Nephron (organoid): ENCODE results near the gene KRTAP9-8.
"Not testable (repeated sequence)": the region's sequence is repeated elsewhere in the genome, so short reads cannot be mapped to it uniquely, and the experiment has no call there.

Experiments
- H3K27ac Mint-ChIP-seq, 3 experiments: 2 replicates each; pipeline ENCODE4 v1.8.0; 2020; ENCODE audit warnings: mixed read lengths in 3 of 3, mild to moderate bottlenecking in 2 of 3, moderate library complexity in 1 of 3
- H3K27me3 Mint-ChIP-seq: 2 replicates; pipeline ENCODE4 v1.8.0; 2021; ENCODE audit warnings: low read depth, mild to moderate bottlenecking, moderate library complexity, mixed read lengths
- H3K36me3 Mint-ChIP-seq: 2 replicates; pipeline ENCODE4 v1.8.0; 2020; ENCODE audit warnings: low read depth, mixed read lengths
- H3K4me1 Mint-ChIP-seq: 2 replicates; pipeline ENCODE4 v1.8.0; 2020; ENCODE audit warnings: mixed read lengths
- H3K4me3 Mint-ChIP-seq, 3 experiments: 2 replicates each; pipeline ENCODE4 v1.8.0; 2020; ENCODE audit warnings: mild to moderate bottlenecking in 3 of 3, mixed read lengths in 3 of 3, moderate library complexity in 2 of 3
- H3K9me3 Mint-ChIP-seq: 2 replicates; pipeline ENCODE4 v1.8.0; 2020; ENCODE audit warnings: mixed read lengths
- TF ChIP-seq, protein P1 (sequence below), 3 experiments: fragments of 200-600 bp; sonication (generic); IDR thresholded peaks; one replicate each; pipeline ENCODE4 v1.5.0; 2021; ENCODE audit warnings: antibody characterized with exemption in 3 of 3; ENCODE audit not compliant: unreplicated experiment in 3 of 3

The KRTAP9-8 gene

DNA sequence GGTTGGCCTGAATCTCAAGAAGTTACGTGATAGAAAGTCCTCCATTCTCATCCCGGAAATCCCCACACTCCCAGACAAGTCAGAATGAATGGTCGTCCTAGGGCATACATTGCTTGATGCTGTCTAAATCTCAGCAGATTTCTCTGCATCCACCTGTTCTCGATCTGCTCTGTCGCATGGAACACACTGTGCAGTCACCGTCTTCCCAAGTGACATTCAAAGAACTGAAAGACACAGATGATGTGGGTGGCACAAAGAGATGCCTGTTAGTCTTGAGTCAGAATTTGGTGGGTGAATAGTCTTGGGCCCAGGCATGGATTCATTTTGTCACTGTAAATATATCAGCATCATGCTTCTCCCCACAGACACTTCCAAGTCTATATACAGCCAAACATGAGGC is 6.1 kb upstream of the KRTAP9-8 start:
- Mint-ChIP-seq H3K27me3 (peaks cover 37% of the 10 kb centered on the region), H3K36me3 (no peaks in the 10 kb centered on the region), H3K4me3 (no peak overlapping the region), H3K9me3 (no peaks in the 10 kb centered on the region), H3K27ac (no peak overlapping the region), H3K4me1 (no peaks in the 10 kb centered on the region)
- TF ChIP-seq, protein P1, sequence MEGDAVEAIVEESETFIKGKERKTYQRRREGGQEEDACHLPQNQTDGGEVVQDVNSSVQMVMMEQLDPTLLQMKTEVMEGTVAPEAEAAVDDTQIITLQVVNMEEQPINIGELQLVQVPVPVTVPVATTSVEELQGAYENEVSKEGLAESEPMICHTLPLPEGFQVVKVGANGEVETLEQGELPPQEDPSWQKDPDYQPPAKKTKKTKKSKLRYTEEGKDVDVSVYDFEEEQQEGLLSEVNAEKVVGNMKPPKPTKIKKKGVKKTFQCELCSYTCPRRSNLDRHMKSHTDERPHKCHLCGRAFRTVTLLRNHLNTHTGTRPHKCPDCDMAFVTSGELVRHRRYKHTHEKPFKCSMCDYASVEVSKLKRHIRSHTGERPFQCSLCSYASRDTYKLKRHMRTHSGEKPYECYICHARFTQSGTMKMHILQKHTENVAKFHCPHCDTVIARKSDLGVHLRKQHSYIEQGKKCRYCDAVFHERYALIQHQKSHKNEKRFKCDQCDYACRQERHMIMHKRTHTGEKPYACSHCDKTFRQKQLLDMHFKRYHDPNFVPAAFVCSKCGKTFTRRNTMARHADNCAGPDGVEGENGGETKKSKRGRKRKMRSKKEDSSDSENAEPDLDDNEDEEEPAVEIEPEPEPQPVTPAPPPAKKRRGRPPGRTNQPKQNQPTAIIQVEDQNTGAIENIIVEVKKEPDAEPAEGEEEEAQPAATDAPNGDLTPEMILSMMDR (IDR thresholded peaks at IDR 0.05; ENCODE audit: unreplicated experiment in 3 of 3) = no peak

DNA sequence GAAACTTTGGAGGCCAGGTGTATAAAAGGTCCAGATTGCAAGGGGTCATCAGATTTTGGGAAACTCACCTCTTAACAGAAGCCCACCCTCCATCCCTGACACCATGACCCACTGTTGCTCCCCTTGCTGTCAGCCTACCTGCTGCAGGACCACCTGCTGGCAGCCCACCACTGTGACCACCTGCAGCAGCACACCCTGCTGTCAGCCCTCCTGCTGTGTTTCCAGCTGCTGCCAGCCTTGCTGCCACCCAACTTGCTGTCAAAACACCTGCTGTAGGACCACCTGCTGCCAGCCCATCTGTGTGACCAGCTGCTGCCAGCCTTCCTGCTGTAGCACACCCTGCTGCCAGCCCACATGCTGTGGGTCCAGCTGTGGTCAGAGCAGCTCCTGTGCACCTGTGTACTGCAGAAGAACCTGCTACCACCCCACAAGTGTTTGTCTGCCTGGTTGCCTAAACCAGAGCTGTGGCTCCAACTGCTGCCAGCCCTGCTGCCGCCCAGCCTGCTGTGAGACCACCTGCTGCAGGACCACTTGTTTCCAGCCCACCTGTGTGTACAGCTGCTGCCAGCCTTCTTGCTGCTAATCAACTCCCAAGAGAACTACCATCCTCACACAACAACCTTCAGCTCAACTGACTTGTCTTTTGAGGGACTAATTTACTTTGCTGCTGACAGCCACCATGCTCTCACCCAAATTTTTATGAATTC is 5.2 kb upstream of the KRTAP9-8 start, which contains the start of gene KRTAP9-3:
TSS of gene KRTAP9-3 (plus strand) at position 51 of the 707 bp plus-strand sequence. CDS start at position 104, 53 bp downstream.
- H3K4me1 Mint-ChIP-seq, H3K9me3 Mint-ChIP-seq, H3K27ac Mint-ChIP-seq, H3K36me3 Mint-ChIP-seq, H3K4me3 Mint-ChIP-seq: not testable (repeated sequence)
- H3K27me3 Mint-ChIP-seq = peaks cover 39% of the 10 kb centered on the region

DNA sequence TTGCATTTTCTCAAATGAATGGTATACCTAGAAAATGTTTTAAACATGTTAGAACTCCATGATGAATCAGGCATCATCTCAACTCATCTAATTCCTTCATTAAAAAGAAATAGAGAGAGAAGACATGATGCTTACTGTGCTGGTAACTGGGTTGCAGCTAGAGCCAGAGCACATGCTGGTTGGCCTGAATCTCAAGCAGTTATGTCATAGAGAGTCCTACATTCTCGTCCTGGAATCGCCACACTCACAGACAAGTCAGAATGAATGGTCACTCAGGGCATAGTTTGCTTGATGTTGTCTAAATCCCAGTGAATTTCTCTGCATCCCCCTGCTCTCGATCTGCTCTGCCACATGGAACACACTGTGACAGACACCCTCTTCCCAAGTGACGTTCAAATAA is 683 bp upstream of the KRTAP9-8 start:
- H3K9me3 Mint-ChIP-seq, H3K4me1 Mint-ChIP-seq, H3K4me3 Mint-ChIP-seq, H3K36me3 Mint-ChIP-seq, H3K27ac Mint-ChIP-seq: not testable (repeated sequence)
- peaks cover 32% of the 10 kb centered on the region for H3K27me3 Mint-ChIP-seq

DNA sequence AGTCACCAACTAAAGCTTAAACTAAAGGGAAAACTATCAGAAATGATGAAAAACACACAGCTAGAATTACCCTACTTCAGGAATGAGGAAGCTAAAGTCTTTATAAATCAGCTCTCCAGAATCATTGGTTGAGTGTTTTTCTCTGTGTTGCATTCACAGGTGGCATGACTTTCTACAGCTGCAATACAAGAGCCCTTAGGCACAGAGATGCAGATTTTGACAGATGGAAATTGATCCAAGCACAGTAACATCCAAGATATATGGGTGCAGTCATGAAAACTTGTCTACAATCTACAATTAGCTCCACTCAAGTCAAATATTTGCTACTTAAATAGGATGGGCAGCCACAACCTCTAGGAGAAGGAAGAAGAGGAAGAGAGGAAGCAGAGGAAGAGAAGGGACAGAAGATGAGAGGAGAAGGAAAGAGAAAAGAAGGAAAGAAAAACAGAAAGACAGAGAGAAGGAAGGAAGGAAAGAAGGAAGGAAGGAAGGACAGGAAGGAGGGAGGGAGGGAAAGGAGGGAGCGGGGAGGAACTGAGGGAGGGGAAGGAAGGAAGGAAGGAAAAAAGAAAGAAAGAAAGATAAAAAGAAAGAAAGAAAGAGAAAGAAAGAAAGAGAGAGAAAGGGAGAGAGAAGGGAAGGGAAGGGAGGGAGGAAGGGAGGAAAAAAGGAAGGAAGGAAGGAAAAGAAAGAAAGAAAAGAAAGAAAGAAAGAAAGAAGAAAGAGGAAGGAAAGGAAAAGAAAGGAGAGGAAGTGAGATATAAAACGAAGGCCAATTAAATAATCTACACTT is 9.4 kb downstream of the KRTAP9-8 start:
- not testable (repeated sequence) for H3K9me3 Mint-ChIP-seq, H3K4me3 Mint-ChIP-seq, H3K4me1 Mint-ChIP-seq, H3K36me3 Mint-ChIP-seq, H3K27ac Mint-ChIP-seq
- peaks cover 39% of the 10 kb centered on the region for H3K27me3 Mint-ChIP-seq

DNA sequence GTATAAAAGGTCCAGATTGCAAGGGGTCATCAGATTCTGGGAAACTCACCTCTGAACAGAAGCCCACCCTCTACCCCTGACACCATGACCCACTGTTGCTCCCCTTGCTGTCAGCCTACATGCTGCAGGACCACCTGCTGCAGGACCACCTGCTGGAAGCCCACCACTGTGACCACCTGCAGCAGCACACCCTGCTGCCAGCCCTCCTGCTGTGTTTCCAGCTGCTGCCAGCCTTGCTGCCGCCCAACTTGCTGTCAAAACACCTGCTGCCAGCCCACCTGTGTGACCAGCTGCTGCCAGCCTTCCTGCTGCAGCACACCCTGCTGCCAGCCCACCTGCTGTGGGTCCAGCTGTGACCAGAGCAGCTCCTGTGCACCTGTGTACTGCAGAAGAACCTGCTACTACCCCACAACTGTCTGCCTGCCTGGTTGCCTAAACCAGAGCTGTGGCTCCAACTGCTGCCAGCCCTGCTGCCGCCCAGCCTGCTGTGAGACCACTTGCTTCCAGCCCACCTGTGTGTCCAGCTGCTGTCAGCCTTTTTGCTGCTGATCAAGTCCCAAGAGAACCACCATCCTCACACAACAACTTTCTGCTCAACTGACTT is 11.9 kb downstream of the KRTAP9-8 start, which contains the start of gene KRTAP9-4:
TSS of gene KRTAP9-4 (plus strand) at position 51 of the 604 bp plus-strand sequence. CDS start at position 85, 34 bp downstream.
- H3K27me3 Mint-ChIP-seq = peaks cover 55% of the 10 kb centered on the region
- H3K9me3 Mint-ChIP-seq, H3K4me3 Mint-ChIP-seq, H3K27ac Mint-ChIP-seq, H3K4me1 Mint-ChIP-seq, H3K36me3 Mint-ChIP-seq: not testable (repeated sequence)

DNA sequence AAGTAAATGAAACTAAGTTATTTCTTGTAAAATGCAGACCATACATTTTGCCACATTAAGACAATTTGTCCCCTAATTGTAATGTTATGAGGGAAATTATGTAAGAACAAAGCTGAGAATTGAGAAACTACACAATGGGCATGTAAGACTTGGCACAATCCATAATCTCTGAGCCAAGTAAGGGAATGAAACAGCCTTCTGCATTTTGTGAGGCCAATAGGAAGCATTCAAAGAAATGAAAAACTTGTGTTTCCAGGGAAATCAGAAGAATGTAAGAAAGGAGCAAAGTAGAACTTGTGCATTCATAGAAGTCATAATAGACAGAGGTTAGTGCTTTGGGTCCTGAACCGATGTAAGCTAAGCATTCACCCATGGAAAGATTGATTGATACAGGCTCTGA is 13.5 kb downstream of the KRTAP9-8 start:
- TF ChIP-seq, protein P1 (IDR thresholded peaks at IDR 0.05; ENCODE audit: unreplicated experiment in 3 of 3) = no peak
- no peak overlapping the region for H3K27ac Mint-ChIP-seq
- no peaks in the 10 kb centered on the region for H3K4me1 Mint-ChIP-seq
- H3K36me3 Mint-ChIP-seq = no peaks in the 10 kb centered on the region
- no peaks in the 10 kb centered on the region for H3K9me3 Mint-ChIP-seq
- peaks cover 65% of the 10 kb centered on the region for H3K27me3 Mint-ChIP-seq
- H3K4me3 Mint-ChIP-seq = no peak overlapping the region

DNA sequence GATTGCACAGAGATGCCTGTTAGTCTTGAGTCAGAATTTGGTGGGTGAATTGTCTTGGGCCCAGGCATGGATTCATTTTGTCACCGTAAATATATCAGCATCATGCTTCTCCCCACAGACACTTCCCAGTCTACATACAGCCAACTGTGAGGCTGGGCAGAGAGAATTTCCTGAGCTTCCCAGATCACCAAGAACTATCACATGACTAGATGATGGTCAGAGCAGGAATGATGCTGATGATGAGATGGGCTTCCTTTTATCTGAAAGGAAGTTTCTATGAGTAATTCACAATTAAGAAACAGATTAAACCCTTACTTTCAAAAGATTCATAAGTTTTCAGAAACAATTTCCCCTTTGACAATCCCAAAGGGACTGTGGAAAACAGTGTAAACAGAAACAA is 17.1 kb downstream of the KRTAP9-8 start:
- peaks cover 75% of the 10 kb centered on the region for H3K27me3 Mint-ChIP-seq
- H3K4me1 Mint-ChIP-seq = no peaks in the 10 kb centered on the region
- H3K9me3 Mint-ChIP-seq = no peaks in the 10 kb centered on the region
- H3K27ac Mint-ChIP-seq = no peak overlapping the region
- no peaks in the 10 kb centered on the region for H3K36me3 Mint-ChIP-seq
- TF ChIP-seq, protein P1 (IDR thresholded peaks at IDR 0.05; ENCODE audit: unreplicated experiment in 3 of 3) = no peak
- no peak overlapping the region for H3K4me3 Mint-ChIP-seq

DNA sequence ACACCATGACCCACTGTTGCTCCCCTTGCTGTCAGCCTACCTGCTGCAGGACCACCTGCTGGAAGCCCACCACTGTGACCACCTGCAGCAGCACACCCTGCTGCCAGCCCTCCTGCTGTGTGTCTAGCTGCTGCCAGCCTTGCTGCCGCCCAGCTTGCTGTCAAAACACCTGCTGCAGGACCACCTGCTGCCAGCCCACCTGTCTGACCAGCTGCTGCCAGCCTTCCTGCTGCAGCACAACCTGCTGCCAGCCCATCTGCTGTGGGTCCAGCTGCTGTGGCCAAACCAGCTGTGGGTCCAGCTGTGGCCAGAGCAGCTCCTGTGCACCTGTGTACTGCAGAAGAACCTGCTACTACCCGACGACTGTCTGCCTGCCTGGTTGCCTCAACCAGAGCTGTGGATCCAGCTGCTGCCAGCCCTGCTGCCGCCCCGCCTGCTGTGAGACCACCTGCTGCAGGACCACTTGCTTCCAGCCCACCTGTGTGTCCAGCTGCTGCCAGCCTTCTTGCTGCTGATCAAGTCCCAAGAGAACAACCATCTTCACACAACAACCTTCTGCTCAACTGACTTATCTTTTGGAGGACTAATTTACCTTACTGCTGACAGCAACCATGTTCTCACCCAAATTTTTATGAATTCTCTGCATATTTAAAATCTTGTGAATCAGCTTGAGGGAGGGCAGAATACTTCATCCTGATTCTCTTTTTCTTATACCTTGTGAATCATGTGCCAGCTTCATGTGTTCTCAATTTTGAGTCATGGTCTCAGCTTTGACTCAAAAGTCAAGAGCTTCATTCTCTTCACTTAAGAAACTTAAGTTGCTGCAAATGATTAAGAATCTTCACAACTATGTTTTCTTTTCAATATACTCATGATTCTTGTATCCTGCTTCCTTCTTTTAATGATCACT is 17.8 kb downstream of the KRTAP9-8 start, which contains the start of gene KRTAP9-9:
TSS of gene KRTAP9-9 (plus strand) at position 4 of the 910 bp plus-strand sequence.
- H3K4me3 Mint-ChIP-seq, H3K36me3 Mint-ChIP-seq, H3K27ac Mint-ChIP-seq, H3K4me1 Mint-ChIP-seq, H3K9me3 Mint-ChIP-seq: not testable (repeated sequence)
- H3K27me3 Mint-ChIP-seq = peaks cover 72% of the 10 kb centered on the region
